ENCODE results near the gene HAPLN2. TPM values are rescaled to one million over a fixed set of nuclear protein-coding genes. Genes with fewer than 3 reads are reported as not detected.

Gene HAPLN2
- not detected in 2 replicates for total RNA-seq

GRCh38 chr1:156618853-156619581, at the start of gene HAPLN2:
HAPLN2 (plus strand) TSS chr1:156619415; CDS start chr1:156623491, 4,076 bp downstream.

DNA sequence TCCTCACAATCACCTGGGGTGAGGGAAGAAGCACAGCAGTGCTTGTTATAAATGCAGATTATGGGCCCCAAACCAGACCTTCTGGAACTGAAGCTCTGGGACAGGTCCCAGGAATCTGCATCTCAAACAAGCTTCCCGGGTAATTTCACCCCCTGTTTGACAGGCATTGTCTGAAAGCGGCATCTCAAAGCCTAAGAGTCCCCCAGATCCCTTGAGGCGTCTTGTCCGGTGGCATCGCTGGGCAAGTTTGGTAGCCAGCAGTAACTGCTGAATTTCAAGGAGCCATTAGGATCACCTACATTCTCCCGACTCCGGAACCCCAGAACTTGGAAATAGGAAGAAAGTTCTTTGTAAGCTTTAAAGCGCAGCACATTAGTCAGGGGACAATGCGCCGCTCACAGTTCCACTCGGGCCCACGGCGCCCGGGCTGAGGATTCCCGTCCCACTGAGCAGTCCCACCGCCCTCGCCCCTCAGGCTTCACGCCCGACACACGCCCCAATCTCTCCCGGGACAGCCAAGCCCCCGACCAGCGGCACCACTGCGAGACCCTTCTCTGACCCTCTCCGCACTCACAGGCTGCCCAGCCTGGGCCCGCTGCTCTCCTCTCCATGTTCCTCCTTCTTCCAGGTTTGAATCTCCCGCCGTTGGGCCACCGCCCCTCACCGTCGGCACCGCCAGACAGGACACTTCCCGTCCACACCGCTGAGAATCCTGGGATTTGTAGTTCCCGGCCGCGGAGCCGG, 47.1 kb upstream of the HAPLN2 start, which contains the start of gene IQGAP3:
IQGAP3 (minus strand) TSS at position 647 of the 744 bp plus-strand sequence; CDS start at position 611, 36 bp downstream.

GRCh38 chr1:156579472-156579871, 39.7 kb upstream of the HAPLN2 start, which contains the start of gene TTC24:
TTC24 (plus strand) TSS chr1:156579723; CDS start chr1:156581365, 1,642 bp downstream.

DNA sequence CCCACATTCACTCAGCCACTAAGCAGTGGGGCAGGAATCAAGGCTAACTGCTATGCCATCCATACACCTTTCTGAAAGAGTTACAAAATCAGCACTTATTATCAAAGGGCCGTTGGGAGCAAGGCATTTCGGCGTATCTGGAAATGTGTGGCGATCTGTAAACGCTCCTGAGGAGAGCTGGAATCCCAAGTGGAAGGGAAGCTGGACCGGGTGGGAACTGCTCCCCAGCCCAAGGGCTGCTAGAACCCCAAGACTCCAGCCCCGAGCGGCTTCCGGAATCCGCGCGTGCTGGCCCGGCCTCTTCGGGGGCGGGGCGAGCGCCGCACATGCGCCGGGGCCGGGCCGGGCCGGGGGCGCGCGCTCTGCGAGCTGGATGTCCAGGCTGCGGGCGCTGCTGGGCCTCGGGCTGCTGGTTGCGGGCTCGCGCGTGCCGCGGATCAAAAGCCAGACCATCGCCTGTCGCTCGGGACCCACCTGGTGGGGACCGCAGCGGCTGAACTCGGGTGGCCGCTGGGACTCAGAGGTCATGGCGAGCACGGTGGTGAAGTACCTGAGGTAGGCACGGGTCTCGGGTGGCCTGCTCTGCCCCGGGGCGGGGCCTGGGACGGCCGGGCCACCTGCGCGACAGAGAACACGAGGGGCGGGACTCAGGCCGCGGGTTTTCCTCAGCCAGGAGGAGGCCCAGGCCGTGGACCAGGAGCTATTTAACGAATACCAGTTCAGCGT, 27.6 kb upstream of the HAPLN2 start, which contains the start of gene NAXE:
NAXE (plus strand) TSS at position 345 of the 726 bp plus-strand sequence; CDS start at position 374, 29 bp downstream.

DNA sequence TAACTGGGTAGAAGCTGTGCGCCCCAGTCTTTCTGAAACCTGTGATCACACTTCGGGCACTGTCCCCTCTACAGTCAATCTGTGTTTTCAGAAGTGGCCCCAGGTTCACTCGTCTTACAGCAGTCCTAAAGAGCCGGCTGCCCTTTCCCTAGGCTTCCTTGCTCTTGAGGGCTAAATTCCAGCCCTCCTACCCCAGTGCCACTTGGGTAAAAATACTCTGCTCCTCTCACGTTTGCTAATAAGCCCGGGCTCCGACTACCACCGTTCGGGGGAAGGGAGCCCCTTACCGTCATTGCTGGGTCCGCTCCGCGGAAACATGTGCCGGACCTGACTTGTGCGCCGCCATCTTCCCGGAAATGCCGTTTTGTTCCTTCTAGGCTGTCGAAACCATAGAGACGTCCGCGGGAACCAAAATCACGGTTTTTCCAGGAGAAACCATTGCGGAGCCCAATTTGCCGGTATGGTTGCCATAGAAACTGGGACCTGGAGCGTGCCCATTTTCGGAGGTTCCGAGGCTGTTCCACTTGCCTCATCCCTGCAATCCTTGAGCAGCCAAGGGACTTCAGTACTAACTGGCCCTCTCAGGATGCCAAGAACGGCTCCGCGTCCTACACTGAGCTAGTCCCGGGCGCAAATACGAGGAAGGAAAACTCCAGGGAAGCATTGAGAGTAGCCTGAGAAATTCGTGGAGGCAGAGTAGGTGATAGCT, 17.9 kb upstream of the HAPLN2 start, which contains the start of gene GPATCH4:
GPATCH4 (minus strand) TSS at position 358 of the 709 bp plus-strand sequence.

DNA sequence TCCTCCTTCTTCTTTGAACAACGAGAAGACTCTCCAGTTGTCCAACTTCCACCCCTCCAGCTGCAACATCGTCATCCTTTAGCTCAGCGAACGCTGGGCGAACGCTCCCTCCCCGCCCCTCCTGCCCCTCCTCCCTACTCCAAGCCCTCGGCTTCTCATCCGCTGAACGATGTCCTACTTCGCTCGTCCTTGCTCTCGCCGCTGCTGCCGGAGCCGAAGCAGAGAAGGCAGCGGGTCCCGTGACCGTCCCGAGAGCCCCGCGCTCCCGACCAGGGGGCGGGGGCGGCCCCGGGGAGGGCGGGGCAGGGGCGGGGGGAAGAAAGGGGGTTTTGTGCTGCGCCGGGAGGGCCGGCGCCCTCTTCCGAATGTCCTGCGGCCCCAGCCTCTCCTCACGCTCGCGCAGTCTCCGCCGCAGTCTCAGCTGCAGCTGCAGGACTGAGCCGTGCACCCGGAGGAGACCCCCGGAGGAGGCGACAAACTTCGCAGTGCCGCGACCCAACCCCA, 22.6 kb downstream of the HAPLN2 start, which contains the start of gene BCAN:
BCAN (plus strand) TSS at position 357 of the 504 bp plus-strand sequence. CDS start 3,938 bp downstream, outside the sequence.

Other genes with a start within 250 kb of the HAPLN2 start
- gene MEF2D, start 118.6 kb upstream of the HAPLN2 start, total RNA-seq = 3.1 and 4.5 TPM in 2 replicates
- 2.8 and 31.2 TPM in 2 replicates for gene IQGAP3, start 46.9 kb upstream of the HAPLN2 start, total RNA-seq
- gene TTC24, start 39.7 kb upstream of the HAPLN2 start, total RNA-seq = not detected in 2 replicates
- gene NAXE, start 27.6 kb upstream of the HAPLN2 start, total RNA-seq = 72.7 and 74.6 TPM in 2 replicates
- gene GPATCH4, start 17.9 kb upstream of the HAPLN2 start, total RNA-seq = 6.5 and 23.4 TPM in 2 replicates
- gene BCAN, start 22.7 kb downstream of the HAPLN2 start, total RNA-seq = under 0.01 TPM in 1 of 2 replicates, not detected in the other
- gene NES, start 58.0 kb downstream of the HAPLN2 start, total RNA-seq = 49.6 and 145 TPM in 2 replicates
- 7.9 and 8.1 TPM in 2 replicates for gene CRABP2, start 86.2 kb downstream of the HAPLN2 start, total RNA-seq
- 10.4 and 12.8 TPM in 2 replicates for gene METTL25B, start 109.1 kb downstream of the HAPLN2 start, total RNA-seq
- 6.5 and 10.9 TPM in 2 replicates for gene ISG20L2, start 109.4 kb downstream of the HAPLN2 start, total RNA-seq
- 30.7 and 69.2 TPM in 2 replicates for gene MRPL24, start 121.7 kb downstream of the HAPLN2 start, total RNA-seq
- gene HDGF, start 132.3 kb downstream of the HAPLN2 start, total RNA-seq = 101 and 184 TPM in 2 replicates
- 6.8 and 14.6 TPM in 2 replicates for gene PRCC, start 148.1 kb downstream of the HAPLN2 start, total RNA-seq
- 0.28 and 1.2 TPM in 2 replicates for gene SH2D2A, start 197.4 kb downstream of the HAPLN2 start, total RNA-seq
- under 0.01 TPM in 1 of 2 replicates, not detected in the other for gene INSRR, start 239.7 kb downstream of the HAPLN2 start, total RNA-seq
- gene NTRK1, start 241.4 kb downstream of the HAPLN2 start, total RNA-seq = 0.77 and 1.1 TPM in 2 replicates

All from regular cardiac myocyte (primary cell).